ENCODE results near the gene SPTSSA. TPM values are rescaled to one million over a fixed set of nuclear protein-coding genes. Genes with fewer than 3 reads are reported as not detected.
"Not testable (repeated sequence)": the region's sequence is repeated elsewhere in the genome, so short reads cannot be mapped to it uniquely, and the experiment has no call there.

SPTSSA gene
- total and polyA plus RNA-seq, 10 of the 15 experiments (the other 5 are each of a cell fraction or from before 2014, with no cell fraction given): 9.3 to 37.7 (median 21.0) TPM

DNA sequence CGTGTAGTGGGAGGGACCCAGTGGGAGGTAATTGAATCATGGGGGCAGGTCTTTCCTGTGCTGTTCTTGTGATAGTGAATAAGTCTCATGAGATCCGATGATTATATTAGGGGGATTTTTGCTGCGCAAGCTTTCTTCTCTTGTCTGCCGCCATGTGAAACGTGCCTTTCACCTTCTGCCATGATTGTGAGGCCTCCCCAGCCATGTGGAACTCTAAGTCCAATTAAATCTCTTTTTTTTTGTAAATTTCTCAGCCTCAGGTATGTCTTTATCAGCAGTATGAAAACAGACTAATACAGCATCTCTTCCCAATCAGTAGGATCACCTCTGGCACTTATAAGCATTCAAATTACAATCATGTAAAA, 34.0 kb downstream of the SPTSSA start:
- H3K4me2 ChIP-seq (ENCODE audit: control insufficient read depth, insufficient read depth); POLR2A ChIA-PET; SMC1A ChIA-PET (ENCODE audit: uncharacterized antibody, unreplicated experiment); H3K79me2 ChIP-seq (ENCODE audit: control insufficient read depth, insufficient read depth, low read length); H4K20me1 ChIP-seq (ENCODE audit: control insufficient read depth, insufficient read depth); H2AFZ ChIP-seq (ENCODE audit: control insufficient read depth, low read depth, low read length); H3K4me1 ChIP-seq (ENCODE audit: control insufficient read depth, insufficient read depth, low read length); H3K9ac ChIP-seq (ENCODE audit: control insufficient read depth, insufficient read depth, low read length); intact Hi-C loops (cut with micrococcal nuclease; ENCODE audit: unreplicated experiment); H3K27ac ChIP-seq (ENCODE audit: control insufficient read depth, insufficient read depth); DNase-seq (ENCODE audit: low read depth, low spot score); H3K36me3 ChIP-seq (ENCODE audit: control insufficient read depth in 2 of 2, insufficient read depth in 2 of 2, low read length in 1 of 2); H3K27me3 ChIP-seq (replicated peaks in 1 of 2; ENCODE audit: control insufficient read depth in 2 of 2, insufficient read depth in 2 of 2, low read length in 1 of 2); RAD21 ChIA-PET (ENCODE audit: unreplicated experiment); BruUV-seq (replicated peaks); H3K9me3 ChIP-seq (replicated peaks; ENCODE audit: control insufficient read depth, insufficient read depth, low read length); ATAC-seq; FAIRE-seq; H3K4me3 ChIP-seq; in situ Hi-C loops (cut with MboI): not testable (repeated sequence)
- 70% methylated on average over 5 of the region's 5 CpGs for WGBS (ENCODE audit: insufficient coverage, insufficient replicate concordance, low lambda C conversion rate, missing lambda C conversion rate)
- CTCF ChIA-PET: interaction anchor here (1.1 kb wide), 1 partner anchor 17 kb away, joined by 4 read pairs; no protein-coding TSS in a partner anchor

DNA sequence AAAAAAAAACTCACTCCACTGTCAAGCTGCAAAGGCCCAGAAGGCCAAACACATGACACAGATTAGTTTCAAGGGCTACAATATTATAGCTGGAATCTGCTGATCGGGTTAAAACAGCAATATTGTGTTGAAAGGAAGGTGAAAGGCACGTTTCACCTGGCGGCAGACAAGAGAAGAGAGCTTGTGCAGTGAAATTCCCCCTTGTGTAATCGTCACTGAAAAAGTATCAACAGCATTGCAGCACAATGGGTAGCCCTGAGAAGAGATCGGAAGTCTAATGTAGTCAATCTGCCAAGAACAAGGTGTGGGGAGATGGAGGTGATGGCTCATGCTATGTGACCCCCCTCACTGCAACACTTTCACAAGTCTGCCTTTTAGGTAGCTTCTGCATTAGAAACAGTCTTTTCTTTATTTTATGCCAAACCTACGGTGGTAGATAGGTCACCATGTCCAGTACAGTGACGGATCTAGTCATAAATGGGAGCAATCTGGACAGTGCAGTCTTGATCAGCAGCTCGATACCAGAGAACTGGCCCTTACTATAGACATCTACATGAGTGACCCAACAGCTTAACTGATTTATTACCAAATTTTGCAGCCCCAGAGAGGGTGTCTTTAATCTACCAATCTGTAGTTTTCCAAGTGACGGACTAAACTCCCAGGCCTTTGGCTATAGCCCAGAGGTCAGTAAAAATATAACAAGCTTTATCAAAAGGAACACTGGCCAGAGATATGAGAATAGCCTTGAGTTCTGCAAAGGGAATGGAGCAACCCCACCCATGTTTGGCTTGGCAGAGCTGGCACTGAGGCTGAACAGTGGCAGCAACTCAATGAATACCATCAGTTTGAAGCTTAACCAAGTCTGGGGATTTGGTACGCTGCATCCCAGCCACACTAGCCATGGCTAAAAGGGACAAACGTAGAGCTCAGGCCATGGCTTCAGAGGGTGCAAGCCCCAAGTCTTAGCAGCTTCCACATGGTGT, 35.4 kb downstream of the SPTSSA start:
- no peak overlapping the region for H3K4me3 ChIP-seq
- ChIA-PET POLR2A (no interaction called here), SMC1A (ENCODE audit: uncharacterized antibody, unreplicated experiment) (interaction anchor here (0.8 to 1.3 kb wide), 3 partner anchors 9 to 51 kb away, joined by 3 to 5 read pairs (median 3); no protein-coding TSS in a partner anchor), CTCF (interaction anchor here (1.1 kb wide), 1 partner anchor 16 kb away, joined by 4 read pairs; no protein-coding TSS in a partner anchor), RAD21 (ENCODE audit: unreplicated experiment) (no interaction called here)
- no TSS peak for BruUV-seq (replicated peaks)
- intact Hi-C loops (cut with micrococcal nuclease; ENCODE audit: unreplicated experiment) (no loop called here), in situ Hi-C loops (cut with MboI) (no loop called here)
- no peaks in the 10 kb centered on the region for H3K36me3 ChIP-seq (ENCODE audit: control insufficient read depth in 2 of 2, insufficient read depth in 2 of 2, low read length in 1 of 2)
- H3K4me2 ChIP-seq (ENCODE audit: control insufficient read depth, insufficient read depth): no peak overlapping the region
- H2AFZ ChIP-seq (ENCODE audit: control insufficient read depth, low read depth, low read length): no peak overlapping the region
- H3K4me1 ChIP-seq (ENCODE audit: control insufficient read depth, insufficient read depth, low read length): no peaks in the 10 kb centered on the region
- 65% methylated on average over 11 of the region's 11 CpGs for WGBS (ENCODE audit: insufficient coverage, insufficient replicate concordance, low lambda C conversion rate, missing lambda C conversion rate)
- H3K79me2 ChIP-seq (ENCODE audit: control insufficient read depth, insufficient read depth, low read length): no peaks in the 10 kb centered on the region
- no peak overlapping the region for H3K9ac ChIP-seq (ENCODE audit: control insufficient read depth, insufficient read depth, low read length)
- DNase-seq (ENCODE audit: low read depth, low spot score): no peak
- H3K27me3 ChIP-seq (replicated peaks in 1 of 2; ENCODE audit: control insufficient read depth in 2 of 2, insufficient read depth in 2 of 2, low read length in 1 of 2): no peaks in the 10 kb centered on the region
- TF ChIP-seq, protein P1, sequence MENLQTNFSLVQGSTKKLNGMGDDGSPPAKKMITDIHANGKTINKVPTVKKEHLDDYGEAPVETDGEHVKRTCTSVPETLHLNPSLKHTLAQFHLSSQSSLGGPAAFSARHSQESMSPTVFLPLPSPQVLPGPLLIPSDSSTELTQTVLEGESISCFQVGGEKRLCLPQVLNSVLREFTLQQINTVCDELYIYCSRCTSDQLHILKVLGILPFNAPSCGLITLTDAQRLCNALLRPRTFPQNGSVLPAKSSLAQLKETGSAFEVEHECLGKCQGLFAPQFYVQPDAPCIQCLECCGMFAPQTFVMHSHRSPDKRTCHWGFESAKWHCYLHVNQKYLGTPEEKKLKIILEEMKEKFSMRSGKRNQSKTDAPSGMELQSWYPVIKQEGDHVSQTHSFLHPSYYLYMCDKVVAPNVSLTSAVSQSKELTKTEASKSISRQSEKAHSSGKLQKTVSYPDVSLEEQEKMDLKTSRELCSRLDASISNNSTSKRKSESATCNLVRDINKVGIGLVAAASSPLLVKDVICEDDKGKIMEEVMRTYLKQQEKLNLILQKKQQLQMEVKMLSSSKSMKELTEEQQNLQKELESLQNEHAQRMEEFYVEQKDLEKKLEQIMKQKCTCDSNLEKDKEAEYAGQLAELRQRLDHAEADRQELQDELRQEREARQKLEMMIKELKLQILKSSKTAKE (IDR thresholded peaks at IDR 0.05; ENCODE audit: low read depth, poor library complexity, severe bottlenecking): no peak
- no peak for TF ChIP-seq ZBED1 (IDR thresholded peaks at IDR 0.05; ENCODE audit: borderline replicate concordance)
- TF ChIP-seq NR2F1 (conservative IDR thresholded peaks at IDR 0.05): no peak
- TF ChIP-seq PAX8 (IDR thresholded peaks at IDR 0.05): no peak
- no peak overlapping the region for H3K27ac ChIP-seq (ENCODE audit: control insufficient read depth, insufficient read depth)
- H4K20me1 ChIP-seq (ENCODE audit: control insufficient read depth, insufficient read depth): no peaks in the 10 kb centered on the region
- H3K9me3 ChIP-seq (replicated peaks; ENCODE audit: control insufficient read depth, insufficient read depth, low read length): no peaks in the 10 kb centered on the region; the same call in 2 of the 3 replicates
- no peak for FAIRE-seq
- ATAC-seq: no peak
